ENCODE results near the gene GFM1. TPM values are rescaled to one million over a fixed set of nuclear protein-coding genes. Genes with fewer than 3 reads are reported as not detected.

GFM1 gene
- polyA plus RNA-seq, 1 donor (not counting 4 experiments of a cell fraction or from before 2014, with no cell fraction given) = 35.9 TPM

GRCh38 chr3:158725348-158726011, 81.2 kb downstream of the GFM1 start:
- peak; percentile 17 for DNase-seq (ENCODE audit: low read depth, low spot score)
- H2AFZ ChIP-seq (ENCODE audit: control insufficient read depth, low read length) = no peak overlapping the region
- peaks cover 0 to 1% of the 10 kb centered on the region in 2 experiments for H3K36me3 ChIP-seq (ENCODE audit: control insufficient read depth in 2 of 2, extremely low read depth in 1 of 2, insufficient read depth in 2 of 2, low read length in 2 of 2)
- no peak overlapping the region for H3K27ac ChIP-seq (ENCODE audit: control insufficient read depth, insufficient read depth, low read length)
- FAIRE-seq = no peak
- no peaks in the 10 kb centered on the region for H4K20me1 ChIP-seq (ENCODE audit: control insufficient read depth, extremely low read depth, insufficient read depth, low read length)
- no peaks in the 10 kb centered on the region for H3K9me1 ChIP-seq (ENCODE audit: control insufficient read depth, extremely low read depth, insufficient read depth, low read length)
- TF ChIP-seq CTCF (optimal IDR thresholded peaks at IDR 0.05 in 1 of 3, IDR thresholded peaks at IDR 0.05 in 1 of 3, conservative IDR thresholded peaks at IDR 0.05 in 1 of 3; ENCODE audit: extremely low read depth in 1 of 3, insufficient read depth in 2 of 3, low read length in 3 of 3) = no peak
- TF ChIP-seq EZH2 (IDR thresholded peaks at IDR 0.05; ENCODE audit: low read length) = no peak
- no peak overlapping the region for H3K9ac ChIP-seq (ENCODE audit: control insufficient read depth, extremely low read depth, insufficient read depth, low read length)
- H3K4me1 ChIP-seq (ENCODE audit: control insufficient read depth, extremely low read depth, insufficient read depth, low read length) = peaks cover 3% of the 10 kb centered on the region
- no peaks in the 10 kb centered on the region for H3K9me3 ChIP-seq (ENCODE audit: control insufficient read depth, low read depth, low read length)
- H3K27me3 ChIP-seq (ENCODE audit: control insufficient read depth, extremely low read depth, insufficient read depth, low read length) = no peaks in the 10 kb centered on the region
- dilution Hi-C loops (cut with MboI; ENCODE audit: extremely low pct_ligation_motif_present, low sequenced_read_pairs) = no loop called here
- no peaks in the 10 kb centered on the region for H3K79me2 ChIP-seq (ENCODE audit: control insufficient read depth, insufficient read depth, low read length)
- H3K4me2 ChIP-seq (ENCODE audit: control insufficient read depth, extremely low read depth, insufficient read depth, low read depth, low read length) = no peak overlapping the region
- no peak overlapping the region for H3K4me3 ChIP-seq (ENCODE audit: control insufficient read depth in 2 of 3, extremely low read depth in 1 of 3, insufficient read depth in 2 of 3, low read depth in 1 of 3, low read length in 3 of 3)

- H3K79me2 ChIP-seq (ENCODE audit: control insufficient read depth, insufficient read depth, low read length) = no peaks in the 10 kb centered on the region
- peak; percentile 65 to 81 (median 73) for TF ChIP-seq CTCF (optimal IDR thresholded peaks at IDR 0.05 in 1 of 3, IDR thresholded peaks at IDR 0.05 in 1 of 3, conservative IDR thresholded peaks at IDR 0.05 in 1 of 3; ENCODE audit: extremely low read depth in 1 of 3, insufficient read depth in 2 of 3, low read length in 3 of 3)
- no peak for TF ChIP-seq EZH2 (IDR thresholded peaks at IDR 0.05; ENCODE audit: low read length)
- DNase-seq (ENCODE audit: low read depth, low spot score) (no peak), FAIRE-seq (peak; percentile 9)
- H3K4me2 ChIP-seq (ENCODE audit: control insufficient read depth, extremely low read depth, insufficient read depth, low read depth, low read length) = peak overlapping the region; percentile 68
- H3K4me1 ChIP-seq (ENCODE audit: control insufficient read depth, extremely low read depth, insufficient read depth, low read length) = peaks cover 9% of the 10 kb centered on the region
- dilution Hi-C loops (cut with MboI; ENCODE audit: extremely low pct_ligation_motif_present, low sequenced_read_pairs) = no loop called here
- no peak overlapping the region for H3K4me3 ChIP-seq (ENCODE audit: control insufficient read depth in 2 of 3, extremely low read depth in 1 of 3, insufficient read depth in 2 of 3, low read depth in 1 of 3, low read length in 3 of 3)
- H3K27me3 ChIP-seq (ENCODE audit: control insufficient read depth, extremely low read depth, insufficient read depth, low read length) = no peaks in the 10 kb centered on the region
- no peak overlapping the region for H3K27ac ChIP-seq (ENCODE audit: control insufficient read depth, insufficient read depth, low read length)
- no peaks in the 10 kb centered on the region for H3K9me3 ChIP-seq (ENCODE audit: control insufficient read depth, low read depth, low read length)
- H4K20me1 ChIP-seq (ENCODE audit: control insufficient read depth, extremely low read depth, insufficient read depth, low read length) = no peaks in the 10 kb centered on the region
- H3K9ac ChIP-seq (ENCODE audit: control insufficient read depth, extremely low read depth, insufficient read depth, low read length) = no peak overlapping the region
- H2AFZ ChIP-seq (ENCODE audit: control insufficient read depth, low read length) = peak overlapping the region; percentile 27
- H3K9me1 ChIP-seq (ENCODE audit: control insufficient read depth, extremely low read depth, insufficient read depth, low read length) = no peaks in the 10 kb centered on the region
- no peaks in the 10 kb centered on the region for H3K36me3 ChIP-seq (ENCODE audit: control insufficient read depth in 2 of 2, extremely low read depth in 1 of 2, insufficient read depth in 2 of 2, low read length in 2 of 2)
Observed at GRCh38 chr3:158727206-158728060, 83.1 kb downstream of the GFM1 start.
